K562 (cell line): Measurements from ENCODE around the gene ABCC11. TPM values are rescaled to one million over a fixed set of nuclear protein-coding genes. Genes with fewer than 3 reads are reported as not detected.

Experiments
- FOS ChIP-seq: IDR thresholded peaks from 3 replicates; pipeline ENCODE4 v1.6.1; 2011; ENCODE audit not compliant: insufficient read length; ENCODE audit errors: extremely low read depth
- NBN ChIP-seq: fragments of 450-650 bp; IDR thresholded peaks from 2 replicates; pipeline ENCODE4 v1.6.1; 2016; ENCODE audit warnings: low read depth, mild to moderate bottlenecking
- ZKSCAN3 ChIP-seq: fragments of 250-450 bp; sonication (Bioruptor Pico); IDR thresholded peaks from 2 replicates; pipeline ENCODE4 v1.4.0; 2020
- polyA plus RNA-seq, 8 experiments: library from polyadenylated mRNA; depleted of rRNA in 4 of 8; stranded (reverse) in 5 of 8; unstranded in 3 of 8; fragments of >200 nt; fragmentation: Nextera tagmentation in 2 of 8; fragmentation: Illumina TruSeq in 1 of 8; extraction: Ambion mirVana in 2 of 8; extraction: Trizol in 1 of 8; gene quantifications; 2 replicates each; pipeline versions ENCODE4 v1.2.1 to v1.2.3, GENCODE V29; 2011 to 2014; ENCODE audit warnings: inconsistent platforms in 1 of 8, missing spikeins in 1 of 8
- total RNA-seq, 7 experiments: library from RNA; depleted of rRNA in 6 of 7; stranded (reverse); fragments of >200 nt in 6 of 7; fragmentation: Illumina TruSeq in 2 of 7; extraction: Trizol in 2 of 7; gene quantifications; 2 replicates each; pipeline versions ENCODE4 v1.2.1 to v1.2.3, GENCODE V29; 2011 to 2021; ENCODE audit warnings: low replicate concordance in 1 of 7
- TF ChIP-seq, protein P1 (sequence below): fragments of 250-450 bp; sonication (Bioruptor Pico); IDR thresholded peaks from 2 replicates; pipeline ENCODE4 v1.4.0; 2020
- TF ChIP-seq, protein P2 (sequence below): sonication (generic); formaldehyde crosslinking; IDR thresholded peaks from 2 replicates; pipeline ENCODE4 v1.8.0; 2022; ENCODE audit warnings: mild to moderate bottlenecking, missing genetic modification reagents

Gene ABCC11
- total and polyA plus RNA-seq, 9 of the 15 experiments (the other 6 are each of a cell fraction or from before 2014, with no cell fraction given) = 0.04 to 0.14 (median 0.04) TPM; not detected in 6

GRCh38 chr16:48234630-48235029, 12.7 kb downstream of the ABCC11 start (continued):
- TF ChIP-seq, protein P1, sequence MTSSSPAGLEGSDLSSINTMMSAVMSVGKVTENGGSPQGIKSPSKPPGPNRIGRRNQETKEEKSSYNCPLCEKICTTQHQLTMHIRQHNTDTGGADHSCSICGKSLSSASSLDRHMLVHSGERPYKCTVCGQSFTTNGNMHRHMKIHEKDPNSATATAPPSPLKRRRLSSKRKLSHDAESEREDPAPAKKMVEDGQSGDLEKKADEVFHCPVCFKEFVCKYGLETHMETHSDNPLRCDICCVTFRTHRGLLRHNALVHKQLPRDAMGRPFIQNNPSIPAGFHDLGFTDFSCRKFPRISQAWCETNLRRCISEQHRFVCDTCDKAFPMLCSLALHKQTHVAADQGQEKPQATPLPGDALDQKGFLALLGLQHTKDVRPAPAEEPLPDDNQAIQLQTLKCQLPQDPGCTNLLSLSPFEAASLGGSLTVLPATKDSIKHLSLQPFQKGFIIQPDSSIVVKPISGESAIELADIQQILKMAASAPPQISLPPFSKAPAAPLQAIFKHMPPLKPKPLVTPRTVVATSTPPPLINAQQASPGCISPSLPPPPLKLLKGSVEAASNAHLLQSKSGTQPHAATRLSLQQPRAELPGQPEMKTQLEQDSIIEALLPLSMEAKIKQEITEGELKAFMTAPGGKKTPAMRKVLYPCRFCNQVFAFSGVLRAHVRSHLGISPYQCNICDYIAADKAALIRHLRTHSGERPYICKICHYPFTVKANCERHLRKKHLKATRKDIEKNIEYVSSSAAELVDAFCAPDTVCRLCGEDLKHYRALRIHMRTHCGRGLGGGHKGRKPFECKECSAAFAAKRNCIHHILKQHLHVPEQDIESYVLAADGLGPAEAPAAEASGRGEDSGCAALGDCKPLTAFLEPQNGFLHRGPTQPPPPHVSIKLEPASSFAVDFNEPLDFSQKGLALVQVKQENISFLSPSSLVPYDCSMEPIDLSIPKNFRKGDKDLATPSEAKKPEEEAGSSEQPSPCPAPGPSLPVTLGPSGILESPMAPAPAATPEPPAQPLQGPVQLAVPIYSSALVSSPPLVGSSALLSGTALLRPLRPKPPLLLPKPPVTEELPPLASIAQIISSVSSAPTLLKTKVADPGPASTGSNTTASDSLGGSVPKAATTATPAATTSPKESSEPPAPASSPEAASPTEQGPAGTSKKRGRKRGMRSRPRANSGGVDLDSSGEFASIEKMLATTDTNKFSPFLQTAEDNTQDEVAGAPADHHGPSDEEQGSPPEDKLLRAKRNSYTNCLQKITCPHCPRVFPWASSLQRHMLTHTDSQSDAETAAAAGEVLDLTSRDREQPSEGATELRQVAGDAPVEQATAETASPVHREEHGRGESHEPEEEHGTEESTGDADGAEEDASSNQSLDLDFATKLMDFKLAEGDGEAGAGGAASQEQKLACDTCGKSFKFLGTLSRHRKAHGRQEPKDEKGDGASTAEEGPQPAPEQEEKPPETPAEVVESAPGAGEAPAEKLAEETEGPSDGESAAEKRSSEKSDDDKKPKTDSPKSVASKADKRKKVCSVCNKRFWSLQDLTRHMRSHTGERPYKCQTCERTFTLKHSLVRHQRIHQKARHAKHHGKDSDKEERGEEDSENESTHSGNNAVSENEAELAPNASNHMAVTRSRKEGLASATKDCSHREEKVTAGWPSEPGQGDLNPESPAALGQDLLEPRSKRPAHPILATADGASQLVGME = no peak
- TF ChIP-seq ZKSCAN3 = no peak
- TF ChIP-seq, protein P2, sequence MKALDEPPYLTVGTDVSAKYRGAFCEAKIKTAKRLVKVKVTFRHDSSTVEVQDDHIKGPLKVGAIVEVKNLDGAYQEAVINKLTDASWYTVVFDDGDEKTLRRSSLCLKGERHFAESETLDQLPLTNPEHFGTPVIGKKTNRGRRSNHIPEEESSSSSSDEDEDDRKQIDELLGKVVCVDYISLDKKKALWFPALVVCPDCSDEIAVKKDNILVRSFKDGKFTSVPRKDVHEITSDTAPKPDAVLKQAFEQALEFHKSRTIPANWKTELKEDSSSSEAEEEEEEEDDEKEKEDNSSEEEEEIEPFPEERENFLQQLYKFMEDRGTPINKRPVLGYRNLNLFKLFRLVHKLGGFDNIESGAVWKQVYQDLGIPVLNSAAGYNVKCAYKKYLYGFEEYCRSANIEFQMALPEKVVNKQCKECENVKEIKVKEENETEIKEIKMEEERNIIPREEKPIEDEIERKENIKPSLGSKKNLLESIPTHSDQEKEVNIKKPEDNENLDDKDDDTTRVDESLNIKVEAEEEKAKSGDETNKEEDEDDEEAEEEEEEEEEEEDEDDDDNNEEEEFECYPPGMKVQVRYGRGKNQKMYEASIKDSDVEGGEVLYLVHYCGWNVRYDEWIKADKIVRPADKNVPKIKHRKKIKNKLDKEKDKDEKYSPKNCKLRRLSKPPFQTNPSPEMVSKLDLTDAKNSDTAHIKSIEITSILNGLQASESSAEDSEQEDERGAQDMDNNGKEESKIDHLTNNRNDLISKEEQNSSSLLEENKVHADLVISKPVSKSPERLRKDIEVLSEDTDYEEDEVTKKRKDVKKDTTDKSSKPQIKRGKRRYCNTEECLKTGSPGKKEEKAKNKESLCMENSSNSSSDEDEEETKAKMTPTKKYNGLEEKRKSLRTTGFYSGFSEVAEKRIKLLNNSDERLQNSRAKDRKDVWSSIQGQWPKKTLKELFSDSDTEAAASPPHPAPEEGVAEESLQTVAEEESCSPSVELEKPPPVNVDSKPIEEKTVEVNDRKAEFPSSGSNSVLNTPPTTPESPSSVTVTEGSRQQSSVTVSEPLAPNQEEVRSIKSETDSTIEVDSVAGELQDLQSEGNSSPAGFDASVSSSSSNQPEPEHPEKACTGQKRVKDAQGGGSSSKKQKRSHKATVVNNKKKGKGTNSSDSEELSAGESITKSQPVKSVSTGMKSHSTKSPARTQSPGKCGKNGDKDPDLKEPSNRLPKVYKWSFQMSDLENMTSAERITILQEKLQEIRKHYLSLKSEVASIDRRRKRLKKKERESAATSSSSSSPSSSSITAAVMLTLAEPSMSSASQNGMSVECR (CRISPR knock-in tag) = no peak
- TF ChIP-seq NBN = no peak
- TF ChIP-seq FOS = no peak
